GM19025 (cell line): ENCODE results near the gene TMEM131.
"Not testable (repeated sequence)": the region's sequence is repeated elsewhere in the genome, so short reads cannot be mapped to it uniquely, and the experiment has no call there.

ENCODE experiments used
- ATAC-seq: cut with Tn5 transposase; IDR thresholded peaks from one replicate; pipeline ENCODE4 v1.9.1; 2021; ENCODE audit warnings: mild to moderate bottlenecking, low read depth, moderate library complexity; ENCODE audit not compliant: unreplicated experiment

TMEM131 gene

GRCh38 chr2:97870396-97870843 lies 125.3 kb downstream of the TMEM131 start:
- ATAC-seq: peak; percentile 98

- ATAC-seq: no peak
These were observed 125.9 kb downstream of the TMEM131 start for GRCh38 chr2:97869722-97870346.

DNA sequence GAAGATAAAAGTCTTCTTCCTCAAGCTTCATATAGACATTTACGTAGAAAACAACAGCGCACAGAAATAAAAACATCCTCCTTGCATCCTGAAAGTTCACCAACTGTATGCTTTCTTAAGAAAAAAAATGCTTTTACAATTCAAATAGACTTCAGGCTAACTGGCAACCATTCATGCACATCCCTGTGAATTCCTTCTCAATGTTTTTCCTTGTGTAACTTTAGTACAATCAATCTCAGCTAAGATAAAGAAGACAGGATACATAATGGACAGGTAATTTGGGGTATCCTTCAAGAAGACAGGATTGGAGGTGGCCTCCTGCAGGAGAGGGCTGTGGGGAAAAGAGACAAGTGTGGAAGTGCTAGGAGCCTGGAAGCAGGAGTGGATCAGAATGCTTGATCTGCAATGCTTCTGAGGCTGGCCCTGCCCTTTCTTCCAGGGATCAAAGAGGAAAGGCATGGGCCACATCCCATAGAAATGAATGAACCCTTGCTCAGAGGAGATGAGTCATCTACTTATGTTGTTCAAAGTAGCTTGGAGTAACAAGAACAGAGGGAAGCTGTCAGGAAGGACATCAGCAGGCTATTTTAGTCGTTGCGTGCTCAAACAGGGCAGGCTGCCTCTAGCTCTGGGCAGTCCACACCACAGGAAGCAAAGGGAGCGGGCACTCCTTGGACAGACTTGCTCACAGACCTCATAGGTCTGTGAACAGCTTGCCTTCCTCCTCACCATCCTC lies 126.6 kb downstream of the TMEM131 start:
- no peak for ATAC-seq

DNA sequence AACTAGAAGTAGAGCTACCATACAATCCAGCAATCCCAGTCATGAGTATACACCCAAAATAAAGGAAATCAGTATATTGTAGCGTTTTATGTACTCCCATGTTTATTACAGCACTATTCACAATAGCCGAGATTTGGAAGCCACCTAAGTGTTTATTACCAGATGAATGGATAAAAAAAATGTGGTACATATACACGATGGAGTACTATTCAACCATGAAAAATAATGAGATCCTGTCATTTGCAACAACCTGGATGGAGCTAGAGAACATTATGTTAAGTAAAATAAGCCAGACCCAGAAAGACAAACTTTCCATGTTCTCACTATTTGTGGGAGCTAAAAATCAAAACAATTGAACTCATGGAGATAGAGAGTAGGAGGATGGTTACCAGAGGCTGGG lies 131.9 kb downstream of the TMEM131 start:
- no peak for ATAC-seq

GRCh38 chr2:97861177-97861576 lies 134.6 kb downstream of the TMEM131 start:
- ATAC-seq: no peak

- no peak for ATAC-seq
These were observed 137.3 kb downstream of the TMEM131 start for GRCh38 chr2:97858442-97858841.

DNA sequence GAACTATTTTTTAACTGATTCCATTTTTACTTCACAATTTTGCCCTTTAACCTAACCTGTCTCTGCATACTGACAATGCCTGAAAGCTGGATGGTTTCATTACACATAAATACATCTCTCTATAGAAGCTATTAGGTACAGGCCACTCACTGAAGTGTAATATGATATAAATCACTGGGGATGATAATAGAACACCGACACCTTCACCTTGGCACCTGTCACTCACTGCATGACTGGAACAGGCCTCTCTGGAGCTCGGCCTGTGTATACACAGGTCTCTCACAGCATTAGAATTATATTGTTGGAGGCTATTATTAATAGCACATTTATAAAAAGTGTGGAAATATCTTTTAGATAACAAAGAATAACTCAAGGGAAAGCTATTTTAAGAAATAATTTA lies 138.2 kb downstream of the TMEM131 start:
- ATAC-seq: no peak

DNA sequence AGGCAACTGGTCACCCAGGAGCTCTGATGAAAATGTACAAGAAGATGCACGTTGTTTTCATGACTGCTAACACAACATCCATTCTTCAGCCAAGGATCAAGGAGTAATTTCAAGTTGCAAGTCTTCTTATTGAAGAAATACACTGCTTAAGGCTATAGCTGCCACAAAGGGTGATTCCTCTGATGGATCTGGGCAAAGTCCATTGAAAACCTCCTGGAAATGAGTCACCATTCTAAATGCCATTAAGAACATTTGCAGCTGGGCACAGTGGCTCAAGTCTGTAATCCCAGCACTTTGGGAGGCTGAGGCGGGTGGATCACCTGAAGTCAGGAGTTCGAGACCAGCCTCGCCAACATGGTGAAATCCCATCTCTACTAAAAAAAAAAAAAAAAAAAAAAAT lies 142.7 kb downstream of the TMEM131 start:
- ATAC-seq: not testable (repeated sequence)

DNA sequence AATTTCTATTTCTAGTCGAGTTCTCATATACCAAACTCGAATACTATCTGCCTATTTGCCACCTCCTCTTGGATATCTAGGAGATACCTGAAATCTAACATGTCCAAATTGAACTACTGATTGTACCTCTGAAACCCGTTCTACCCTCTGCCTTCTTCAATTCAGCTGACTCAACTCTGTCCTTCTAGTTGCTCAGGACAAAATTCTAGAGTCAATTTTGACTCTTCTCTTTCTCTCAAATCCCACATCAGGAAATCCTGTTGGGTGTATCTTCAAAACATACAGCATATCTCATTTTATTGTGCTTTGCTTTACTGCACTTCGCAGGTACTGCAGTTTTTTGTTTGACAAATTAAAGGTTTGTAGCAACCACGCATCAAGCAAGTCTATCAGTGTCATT lies 144.6 kb downstream of the TMEM131 start:
- ATAC-seq: no peak

DNA sequence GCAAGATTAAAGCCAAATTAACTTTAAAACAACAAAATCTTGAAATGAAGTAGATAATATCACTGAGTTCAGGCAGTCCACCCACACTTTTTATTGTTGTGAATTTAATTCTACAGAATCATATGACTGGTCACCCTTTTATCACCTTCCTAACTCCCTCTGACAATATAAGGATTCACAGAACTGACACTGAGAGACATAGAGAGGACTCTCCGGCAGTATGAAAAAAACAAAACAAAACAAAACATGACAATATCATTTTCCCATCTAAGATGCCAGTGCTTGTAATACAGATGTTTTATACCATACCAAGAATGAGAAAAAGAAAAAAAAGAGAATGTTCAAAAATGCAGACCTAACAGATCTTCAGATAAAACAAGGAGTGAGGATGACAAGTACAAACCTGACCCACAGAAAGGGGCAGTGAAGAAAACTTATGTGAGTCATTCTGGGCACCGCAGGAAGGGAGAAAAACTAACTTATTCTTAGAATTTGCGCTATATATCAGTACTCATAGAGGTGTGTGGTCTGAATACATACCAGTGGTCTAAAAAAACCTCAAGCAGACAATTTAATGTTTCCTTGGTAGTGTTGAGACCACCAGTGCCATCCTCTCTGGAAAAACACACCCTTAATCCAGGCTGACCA lies 145.7 kb downstream of the TMEM131 start:
- ATAC-seq: peak; percentile 74

DNA sequence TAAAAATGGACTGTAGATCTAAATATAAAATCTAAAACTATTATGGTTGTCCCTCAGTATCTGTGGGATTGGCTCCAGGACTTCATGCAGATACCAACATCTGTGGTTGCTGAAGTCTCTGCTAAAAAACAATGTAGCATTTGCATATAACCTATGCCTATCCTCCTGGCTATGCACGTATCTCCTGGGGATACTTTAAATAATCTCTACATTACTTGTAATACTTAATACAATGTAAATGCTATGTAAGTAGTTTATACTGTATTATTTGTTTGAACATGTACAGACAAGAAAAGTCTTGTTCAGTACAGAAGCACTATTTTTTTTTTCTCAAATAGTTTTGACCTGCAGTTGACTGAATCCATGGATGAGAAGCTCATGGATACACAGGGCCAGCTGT lies 147.4 kb downstream of the TMEM131 start:
- no peak for ATAC-seq

DNA sequence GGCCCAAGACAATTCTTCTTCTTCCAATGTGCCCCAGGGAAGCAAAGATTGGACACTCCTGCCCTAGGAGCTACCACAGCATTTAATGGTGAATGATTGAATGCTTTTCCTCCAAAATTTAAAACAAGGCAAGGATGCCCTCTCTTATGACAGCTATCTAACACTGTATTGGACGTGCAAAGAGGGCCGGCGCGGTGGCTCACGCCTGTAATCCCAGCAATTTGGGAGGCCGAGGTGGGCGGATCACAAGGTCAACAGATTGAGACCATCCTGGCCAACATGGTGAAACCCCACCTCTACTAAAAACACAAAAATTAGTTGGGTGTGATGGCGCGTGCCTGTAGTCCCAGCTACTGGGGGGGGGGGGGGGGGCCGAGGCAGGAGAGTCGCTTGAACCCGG lies 149.0 kb downstream of the TMEM131 start:
- ATAC-seq: not testable (repeated sequence)

DNA sequence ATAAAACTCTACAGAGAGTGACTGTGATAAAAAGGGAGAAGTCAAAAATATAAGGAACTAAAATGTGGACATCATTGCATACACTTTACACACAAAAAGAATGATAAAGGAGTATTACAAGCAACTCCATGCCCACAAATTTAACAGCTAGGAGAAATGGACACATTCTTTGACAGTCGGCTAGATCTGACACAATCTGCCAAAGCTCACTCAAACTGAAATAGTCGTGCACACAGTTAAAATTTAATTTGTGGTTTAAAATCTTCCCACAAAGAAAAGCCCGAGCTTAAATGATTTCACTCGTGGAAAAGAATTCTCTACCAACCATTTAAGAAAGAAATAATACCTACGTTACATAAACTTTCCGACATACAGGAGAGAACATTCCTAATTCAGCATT lies 149.9 kb downstream of the TMEM131 start:
- ATAC-seq: no peak

DNA sequence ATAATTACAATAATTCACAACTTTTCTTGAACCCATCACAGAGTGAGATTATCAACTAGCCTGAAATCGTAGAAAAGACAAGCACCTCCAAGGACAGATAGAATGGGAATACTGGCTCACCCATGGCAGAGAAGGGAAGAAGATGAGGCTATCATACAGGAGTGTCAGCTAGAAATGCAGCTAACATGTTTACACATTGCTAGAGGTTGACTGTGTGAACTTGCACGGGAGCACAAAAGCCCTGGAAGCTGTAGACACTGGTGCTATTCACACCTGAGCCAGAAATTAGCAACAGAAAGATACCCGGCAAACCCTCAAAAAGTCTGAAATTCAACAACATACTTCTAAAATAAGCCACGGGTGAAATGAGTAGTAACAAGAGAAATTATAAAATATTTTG lies 150.6 kb downstream of the TMEM131 start:
- ATAC-seq: no peak

- no peak for ATAC-seq
These were observed 151.4 kb downstream of the TMEM131 start for GRCh38 chr2:97844311-97844859.

DNA sequence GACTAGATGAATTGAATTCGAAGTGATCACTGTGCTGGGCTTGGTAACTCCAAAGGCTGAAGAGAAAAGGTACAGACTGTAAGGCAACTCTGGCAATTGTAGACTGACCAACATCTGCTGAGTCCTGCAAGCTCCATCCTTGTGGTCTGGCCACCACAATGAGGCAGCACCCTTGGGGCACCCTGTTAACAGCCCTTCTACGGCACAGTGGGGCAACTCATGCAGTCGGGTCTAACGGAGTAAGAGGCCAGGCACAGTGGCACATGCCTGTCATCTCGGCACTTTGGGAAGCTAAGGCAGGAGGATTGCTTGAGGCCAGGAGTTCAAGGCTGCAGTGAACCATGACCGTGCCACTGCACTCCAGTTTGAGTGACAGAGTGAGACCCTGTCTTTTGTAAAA lies 155.6 kb downstream of the TMEM131 start:
- ATAC-seq: no peak

DNA sequence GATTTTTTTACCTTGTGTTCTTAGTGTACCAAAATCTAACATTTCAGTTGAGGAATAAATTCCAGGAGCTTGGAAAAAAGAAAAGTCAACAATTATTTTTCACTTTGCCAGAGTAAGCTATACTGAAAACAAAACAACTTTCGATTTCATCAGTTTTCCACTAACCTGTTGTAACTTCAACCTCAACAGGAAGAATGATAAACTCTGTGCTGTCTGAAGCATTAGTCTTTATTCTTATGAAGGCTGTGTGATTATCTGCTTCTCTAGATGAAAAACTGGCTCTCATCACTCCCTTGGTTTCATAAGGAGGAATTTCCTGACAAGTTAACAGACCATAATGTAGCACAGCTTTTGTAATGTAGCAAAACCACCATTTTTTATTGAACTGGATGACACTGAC lies 161.1 kb downstream of the TMEM131 start:
- ATAC-seq: no peak

GRCh38 chr2:97831121-97831520 lies 164.6 kb downstream of the TMEM131 start:
- no peak for ATAC-seq

- ATAC-seq: not testable (repeated sequence)
These were observed 166.5 kb downstream of the TMEM131 start for GRCh38 chr2:97829255-97829654.

GRCh38 chr2:97827013-97827412 lies 168.7 kb downstream of the TMEM131 start:
- not testable (repeated sequence) for ATAC-seq

- not testable (repeated sequence) for ATAC-seq
These were observed 169.4 kb downstream of the TMEM131 start for GRCh38 chr2:97826266-97826847.
